ENCODE data around the gene GARIN5A. TPM values are rescaled to one million over a fixed set of nuclear protein-coding genes. Genes with fewer than 3 reads are reported as not detected.

The GARIN5A gene
- polyA plus RNA-seq, 1 donor (not counting 4 experiments of a cell fraction or from before 2014, with no cell fraction given): 0.37 TPM

GRCh38 chr19:50419580-50420035 lies 57.0 kb downstream of the GARIN5A start:
- no peak for FAIRE-seq
- no peak overlapping the region for H3K9ac ChIP-seq (ENCODE audit: control insufficient read depth, extremely low read depth, insufficient read depth, low read length)
- dilution Hi-C loops (cut with MboI; ENCODE audit: extremely low pct_ligation_motif_present, low sequenced_read_pairs): no loop called here
- H3K4me3 ChIP-seq (ENCODE audit: control insufficient read depth in 2 of 3, extremely low read depth in 1 of 3, insufficient read depth in 2 of 3, low read depth in 1 of 3, low read length in 3 of 3): no peak overlapping the region
- H3K4me1 ChIP-seq (ENCODE audit: control insufficient read depth, extremely low read depth, insufficient read depth, low read length): no peaks in the 10 kb centered on the region
- no peaks in the 10 kb centered on the region for H3K79me2 ChIP-seq (ENCODE audit: control insufficient read depth, insufficient read depth, low read length)
- H4K20me1 ChIP-seq (ENCODE audit: control insufficient read depth, extremely low read depth, insufficient read depth, low read length): no peaks in the 10 kb centered on the region
- H3K27ac ChIP-seq (ENCODE audit: control insufficient read depth, insufficient read depth, low read length): no peak overlapping the region
- no peak for DNase-seq (ENCODE audit: low read depth, low spot score)
- TF ChIP-seq EZH2 (IDR thresholded peaks at IDR 0.05; ENCODE audit: low read length) (no peak), CTCF (optimal IDR thresholded peaks at IDR 0.05 in 1 of 3, IDR thresholded peaks at IDR 0.05 in 1 of 3, conservative IDR thresholded peaks at IDR 0.05 in 1 of 3; ENCODE audit: extremely low read depth in 1 of 3, insufficient read depth in 2 of 3, low read length in 3 of 3) (no peak)
- no peaks in the 10 kb centered on the region for H3K9me3 ChIP-seq (ENCODE audit: control insufficient read depth, low read depth, low read length)
- no peak overlapping the region for H3K4me2 ChIP-seq (ENCODE audit: control insufficient read depth, extremely low read depth, insufficient read depth, low read depth, low read length)
- no peak overlapping the region for H2AFZ ChIP-seq (ENCODE audit: control insufficient read depth, low read length)
- no peaks in the 10 kb centered on the region for H3K9me1 ChIP-seq (ENCODE audit: control insufficient read depth, extremely low read depth, insufficient read depth, low read length)
- H3K27me3 ChIP-seq (ENCODE audit: control insufficient read depth, extremely low read depth, insufficient read depth, low read length): peaks cover 18% of the 10 kb centered on the region
- no peaks in the 10 kb centered on the region for H3K36me3 ChIP-seq (ENCODE audit: control insufficient read depth in 2 of 2, extremely low read depth in 1 of 2, insufficient read depth in 2 of 2, low read length in 2 of 2)

GRCh38 chr19:50419022-50419579 lies 57.5 kb downstream of the GARIN5A start:
- dilution Hi-C loops (cut with MboI; ENCODE audit: extremely low pct_ligation_motif_present, low sequenced_read_pairs): no loop called here

More at GRCh38 chr19:50419022-50419579, 57.5 kb downstream of the GARIN5A start:
- TF ChIP-seq CTCF (optimal IDR thresholded peaks at IDR 0.05 in 1 of 3, IDR thresholded peaks at IDR 0.05 in 1 of 3, conservative IDR thresholded peaks at IDR 0.05 in 1 of 3; ENCODE audit: extremely low read depth in 1 of 3, insufficient read depth in 2 of 3, low read length in 3 of 3): no peak
- TF ChIP-seq EZH2 (IDR thresholded peaks at IDR 0.05; ENCODE audit: low read length): no peak
- no peak for DNase-seq (ENCODE audit: low read depth, low spot score)
- H3K9me3 ChIP-seq (ENCODE audit: control insufficient read depth, low read depth, low read length): no peaks in the 10 kb centered on the region
- no peaks in the 10 kb centered on the region for H3K4me1 ChIP-seq (ENCODE audit: control insufficient read depth, extremely low read depth, insufficient read depth, low read length)
- FAIRE-seq: no peak
- no peaks in the 10 kb centered on the region for H4K20me1 ChIP-seq (ENCODE audit: control insufficient read depth, extremely low read depth, insufficient read depth, low read length)
- H3K9ac ChIP-seq (ENCODE audit: control insufficient read depth, extremely low read depth, insufficient read depth, low read length): no peak overlapping the region
- H3K4me3 ChIP-seq (ENCODE audit: control insufficient read depth in 2 of 3, extremely low read depth in 1 of 3, insufficient read depth in 2 of 3, low read depth in 1 of 3, low read length in 3 of 3): no peak overlapping the region
- H3K79me2 ChIP-seq (ENCODE audit: control insufficient read depth, insufficient read depth, low read length): no peaks in the 10 kb centered on the region
- H3K27ac ChIP-seq (ENCODE audit: control insufficient read depth, insufficient read depth, low read length): no peak overlapping the region
- H3K4me2 ChIP-seq (ENCODE audit: control insufficient read depth, extremely low read depth, insufficient read depth, low read depth, low read length): no peak overlapping the region
- H3K36me3 ChIP-seq (ENCODE audit: control insufficient read depth in 2 of 2, extremely low read depth in 1 of 2, insufficient read depth in 2 of 2, low read length in 2 of 2): peaks cover 0 to 1% of the 10 kb centered on the region in 2 experiments
- H3K27me3 ChIP-seq (ENCODE audit: control insufficient read depth, extremely low read depth, insufficient read depth, low read length): peaks cover 18% of the 10 kb centered on the region
- H2AFZ ChIP-seq (ENCODE audit: control insufficient read depth, low read length): peak overlapping the region; percentile 24
- no peaks in the 10 kb centered on the region for H3K9me1 ChIP-seq (ENCODE audit: control insufficient read depth, extremely low read depth, insufficient read depth, low read length)
